ENCODE measurements around the gene FHL2. TPM values are rescaled to one million over a fixed set of nuclear protein-coding genes. Genes with fewer than 3 reads are reported as not detected.

The FHL2 gene
- total and polyA plus RNA-seq, 2 of the 13 experiments (the other 11 are each of a cell fraction or from before 2014, with no cell fraction given), result 1.9 to 74.8 TPM

- TF ChIP-seq ZNF180 (CRISPR knock-in tag; IDR thresholded peaks at IDR 0.05; ENCODE audit: borderline replicate concordance, low read depth) (no peak), EHMT2 (IDR thresholded peaks at IDR 0.05; ENCODE audit: borderline replicate concordance, low read depth, low read length) (peak; percentile 78; the same call in 1 of the 2 replicates), ZNF891 (CRISPR knock-in tag; IDR thresholded peaks at IDR 0.05) (no peak), EED (CRISPR knock-in tag; IDR thresholded peaks at IDR 0.05) (no peak), SRY (CRISPR knock-in tag; IDR thresholded peaks at IDR 0.05) (no peak), ZNF841 (CRISPR knock-in tag; IDR thresholded peaks at IDR 0.05; ENCODE audit: borderline replicate concordance) (no peak), ZMAT3 (CRISPR knock-in tag; conservative IDR thresholded peaks at IDR 0.05) (no peak), ZNF225 (CRISPR knock-in tag; IDR thresholded peaks at IDR 0.05) (no peak), FOXO1 (CRISPR knock-in tag; IDR thresholded peaks at IDR 0.05) (0 out of 2 replicates have a peak, but pooled peaks have one; percentile 17), SP140L (CRISPR knock-in tag; IDR thresholded peaks at IDR 0.05; ENCODE audit: borderline replicate concordance) (no peak), ARNT (IDR thresholded peaks at IDR 0.05) (no peak), ZNF552 (CRISPR knock-in tag; IDR thresholded peaks at IDR 0.05; ENCODE audit: borderline replicate concordance) (no peak), ZNF230 (CRISPR knock-in tag; IDR thresholded peaks at IDR 0.05) (no peak), ZNF253 (CRISPR knock-in tag; IDR thresholded peaks at IDR 0.05; ENCODE audit: borderline replicate concordance) (no peak), MED1 (CRISPR knock-in tag; IDR thresholded peaks at IDR 0.05) (no peak), ZNF878 (CRISPR knock-in tag; IDR thresholded peaks at IDR 0.05) (no peak), ZSCAN31 (CRISPR knock-in tag; IDR thresholded peaks at IDR 0.05; ENCODE audit: low read depth) (no peak), ZFP1 (CRISPR knock-in tag; IDR thresholded peaks at IDR 0.05) (no peak), XRCC5 (optimal IDR thresholded peaks at IDR 0.05; ENCODE audit: low read length) (peak; percentile 70), SMAD9 (CRISPR knock-in tag; IDR thresholded peaks at IDR 0.05) (no peak), RXRB (CRISPR knock-in tag; IDR thresholded peaks at IDR 0.05; ENCODE audit: borderline replicate concordance) (peak; percentile 25; the same call in 1 of the 2 replicates), ZIK1 (CRISPR knock-in tag; IDR thresholded peaks at IDR 0.05; ENCODE audit: borderline replicate concordance, low read depth) (no peak), ATF1 (CRISPR knock-in tag; IDR thresholded peaks at IDR 0.05) (peak; percentile 23; the same call in 1 of the 2 replicates), ZNF12 (CRISPR knock-in tag; IDR thresholded peaks at IDR 0.05) (peak; percentile 33; the same call in 1 of the 2 replicates), ZNF792 (CRISPR knock-in tag; IDR thresholded peaks at IDR 0.05) (0 out of 2 replicates have a peak, but pooled peaks have one; percentile 36)
- TF ChIP-seq, protein P1, sequence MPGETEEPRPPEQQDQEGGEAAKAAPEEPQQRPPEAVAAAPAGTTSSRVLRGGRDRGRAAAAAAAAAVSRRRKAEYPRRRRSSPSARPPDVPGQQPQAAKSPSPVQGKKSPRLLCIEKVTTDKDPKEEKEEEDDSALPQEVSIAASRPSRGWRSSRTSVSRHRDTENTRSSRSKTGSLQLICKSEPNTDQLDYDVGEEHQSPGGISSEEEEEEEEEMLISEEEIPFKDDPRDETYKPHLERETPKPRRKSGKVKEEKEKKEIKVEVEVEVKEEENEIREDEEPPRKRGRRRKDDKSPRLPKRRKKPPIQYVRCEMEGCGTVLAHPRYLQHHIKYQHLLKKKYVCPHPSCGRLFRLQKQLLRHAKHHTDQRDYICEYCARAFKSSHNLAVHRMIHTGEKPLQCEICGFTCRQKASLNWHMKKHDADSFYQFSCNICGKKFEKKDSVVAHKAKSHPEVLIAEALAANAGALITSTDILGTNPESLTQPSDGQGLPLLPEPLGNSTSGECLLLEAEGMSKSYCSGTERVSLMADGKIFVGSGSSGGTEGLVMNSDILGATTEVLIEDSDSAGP (CRISPR knock-in tag; IDR thresholded peaks at IDR 0.05; ENCODE audit: borderline replicate concordance), result no peak
- TF ChIP-seq, protein P2, sequence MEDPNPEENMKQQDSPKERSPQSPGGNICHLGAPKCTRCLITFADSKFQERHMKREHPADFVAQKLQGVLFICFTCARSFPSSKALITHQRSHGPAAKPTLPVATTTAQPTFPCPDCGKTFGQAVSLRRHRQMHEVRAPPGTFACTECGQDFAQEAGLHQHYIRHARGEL (CRISPR knock-in tag; IDR thresholded peaks at IDR 0.05), result no peak
- TF ChIP-seq, protein P3, sequence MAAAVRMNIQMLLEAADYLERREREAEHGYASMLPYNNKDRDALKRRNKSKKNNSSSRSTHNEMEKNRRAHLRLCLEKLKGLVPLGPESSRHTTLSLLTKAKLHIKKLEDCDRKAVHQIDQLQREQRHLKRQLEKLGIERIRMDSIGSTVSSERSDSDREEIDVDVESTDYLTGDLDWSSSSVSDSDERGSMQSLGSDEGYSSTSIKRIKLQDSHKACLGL (CRISPR knock-in tag; IDR thresholded peaks at IDR 0.05), result no peak
These were observed 2.4 kb downstream of the FHL2 start (continued) for GRCh38 chr2:105396254-105397024.

Data from HepG2 (cell line).